Bronchial epithelial cell (primary cell): Measurements from ENCODE around the gene EPHA1. TPM values are rescaled to one million over a fixed set of nuclear protein-coding genes. Genes with fewer than 3 reads are reported as not detected.

Experiments used
- DNase-seq: peaks from one replicate; pipeline ENCODE4 v3.0.0-alpha.2; 2010; ENCODE audit warnings: low read depth
- FAIRE-seq: peaks from 2 replicates; lab custom pipeline; 2011; peaks lifted over from hg19 to GRCh38; lab: Jason Lieb, UNC
- H3K27me3 ChIP-seq: 2 replicates; pipeline ENCODE4 v1.5.1; 2011; ENCODE audit warnings: low read length; ENCODE audit not compliant: control insufficient read depth, insufficient read depth
- H3K36me3 ChIP-seq: 2 replicates; pipeline ENCODE4 v1.5.1; 2011; ENCODE audit warnings: low read length; ENCODE audit not compliant: control insufficient read depth, insufficient read depth
- H3K4me3 ChIP-seq: 2 replicates; pipeline ENCODE4 v1.5.1; 2011; ENCODE audit warnings: mild to moderate bottlenecking, low read depth, low read length, control low read depth
- CTCF ChIP-seq: IDR thresholded peaks from 2 replicates; pipeline ENCODE4 v1.5.1; 2011; ENCODE audit warnings: mild to moderate bottlenecking, moderate library complexity, low read length, control low read depth, inconsistent platforms; ENCODE audit not compliant: insufficient read depth, severe bottlenecking
- total RNA-seq: library from RNA; depleted of rRNA; stranded (reverse); fragments of >200 nt; gene quantifications from 2 replicates; pipeline ENCODE4 v1.2.1, GENCODE V29; 2014

The EPHA1 gene
- total RNA-seq, 1 donor from 2014 or later = 19.0 TPM

GRCh38 chr7:143411976-143412708, 3.5 kb upstream of the EPHA1 start:
- TF ChIP-seq CTCF = no peak
- FAIRE-seq = no peak
- no peaks in the 10 kb centered on the region for H3K36me3 ChIP-seq
- no peaks in the 10 kb centered on the region for H3K27me3 ChIP-seq
- H3K4me3 ChIP-seq = no peak overlapping the region
- no peak for DNase-seq

- peaks cover 4% of the 10 kb centered on the region for H3K36me3 ChIP-seq
- DNase-seq = no peak
- no peaks in the 10 kb centered on the region for H3K27me3 ChIP-seq
- no peak for TF ChIP-seq CTCF
- no peak overlapping the region for H3K4me3 ChIP-seq
- no peak for FAIRE-seq
Observed at GRCh38 chr7:143410521-143411004, 1.9 kb upstream of the EPHA1 start.

- Histone ChIP-seq H3K27me3 (no peaks in the 10 kb centered on the region), H3K36me3 (peaks cover 8% of the 10 kb centered on the region), H3K4me3 (peak overlapping the region; percentile 59)
- DNase-seq = no peak
- FAIRE-seq = no peak
- no peak for TF ChIP-seq CTCF
Observed at GRCh38 chr7:143408252-143408685, 387 bp downstream of the EPHA1 start.

GRCh38 chr7:143407287-143408251, 1.1 kb downstream of the EPHA1 start:
- no peak for FAIRE-seq
- peaks cover 8% of the 10 kb centered on the region for H3K36me3 ChIP-seq
- TF ChIP-seq CTCF = no peak
- H3K27me3 ChIP-seq = no peaks in the 10 kb centered on the region
- H3K4me3 ChIP-seq = peak overlapping the region; percentile 59
- peak; percentile 59 for DNase-seq

- no peak for TF ChIP-seq CTCF
- FAIRE-seq (no peak), DNase-seq (no peak)
- peaks cover 12% of the 10 kb centered on the region for H3K36me3 ChIP-seq
- H3K4me3 ChIP-seq = no peak overlapping the region
- H3K27me3 ChIP-seq = no peaks in the 10 kb centered on the region
Observed at GRCh38 chr7:143406002-143406357, 2.7 kb downstream of the EPHA1 start.
